Right forelimb (tissue), 1 donor: ENCODE data around the gene EFNA2.
"Not testable (repeated sequence)": the region's sequence is repeated elsewhere in the genome, so short reads cannot be mapped to it uniquely, and the experiment has no call there.

ENCODE experiments used
- DNase-seq: peaks from one replicate; pipeline ENCODE4 v3.0.0-alpha.2; 2018

Gene EFNA2

DNA sequence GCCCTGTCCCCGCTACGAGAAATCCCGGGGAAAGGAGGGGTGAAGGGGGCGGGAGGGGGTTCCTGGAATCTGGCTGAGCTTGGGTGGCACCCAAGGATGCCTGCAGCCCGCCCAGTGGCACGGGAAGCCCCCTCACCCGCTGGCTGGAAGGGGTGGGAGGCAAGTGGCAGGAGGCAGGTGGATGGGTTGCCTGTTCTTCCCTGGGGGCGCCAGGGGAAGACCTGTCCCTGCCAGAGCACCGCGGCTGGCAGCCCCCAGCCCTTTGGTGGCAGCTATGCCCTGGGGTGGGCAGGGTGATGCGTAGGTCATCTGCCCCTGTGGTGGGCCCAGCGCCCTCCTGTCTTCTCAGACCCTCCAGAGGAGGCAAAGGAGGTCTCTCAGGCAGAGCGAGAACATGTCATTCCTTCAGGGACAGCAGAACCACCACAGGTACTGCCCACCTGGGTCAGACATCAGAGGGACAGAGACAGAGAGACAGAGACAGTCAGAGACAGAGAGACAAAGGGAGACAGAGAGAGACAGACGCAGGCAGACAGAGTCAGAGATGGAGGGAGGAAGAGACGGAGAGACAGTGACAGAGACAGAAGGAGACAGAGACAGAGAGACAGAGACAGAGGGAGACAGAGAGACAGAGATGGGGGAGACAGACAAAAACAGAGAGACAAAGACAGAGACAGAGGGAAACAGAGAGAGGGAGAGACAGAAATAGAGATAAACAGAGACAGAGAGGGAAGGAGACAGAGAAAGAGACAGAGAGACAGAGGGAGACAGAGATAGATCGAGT lies 36.7 kb downstream of the EFNA2 start:
- no peak for DNase-seq

GRCh38 chr19:1324249-1324805 lies 38.7 kb downstream of the EFNA2 start:
- no peak for DNase-seq

- peak; percentile 84 for DNase-seq
Observed at GRCh38 chr19:1324806-1325567, 39.3 kb downstream of the EFNA2 start.

DNA sequence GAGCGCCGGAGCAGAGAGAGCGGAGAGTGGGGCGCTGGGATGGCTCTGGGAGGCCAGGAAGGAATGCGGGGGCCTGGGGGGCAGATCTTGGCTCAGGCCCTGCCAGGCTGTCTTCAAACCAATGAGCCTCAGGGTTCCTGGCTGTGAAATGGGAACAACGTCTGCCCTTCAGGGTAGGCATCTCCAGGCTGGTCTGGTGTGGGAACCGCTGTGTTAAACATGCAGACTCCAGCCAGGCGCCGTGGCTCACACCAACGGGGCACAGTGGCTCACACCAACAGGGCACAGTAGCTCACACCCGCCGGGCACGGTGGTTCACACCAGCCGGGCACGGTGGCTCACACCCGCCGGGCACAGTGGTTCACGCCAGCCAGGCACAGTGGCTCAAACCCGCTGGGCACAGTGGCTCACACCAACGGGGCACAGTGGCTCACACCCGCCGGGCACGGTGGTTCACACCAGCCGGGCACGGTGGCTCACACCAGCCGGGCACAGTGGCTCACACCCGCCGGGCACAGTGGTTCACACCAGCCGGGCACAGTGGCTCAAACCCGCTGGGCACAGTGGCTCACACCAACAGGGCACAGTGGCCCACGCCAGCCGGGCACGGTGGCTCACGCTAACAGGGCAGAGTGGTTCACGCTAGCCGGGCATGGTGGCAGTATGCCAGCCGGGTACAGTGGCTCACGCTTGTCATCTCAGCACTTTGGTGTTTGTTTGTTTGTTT lies 40.1 kb downstream of the EFNA2 start:
- no peak for DNase-seq

DNA sequence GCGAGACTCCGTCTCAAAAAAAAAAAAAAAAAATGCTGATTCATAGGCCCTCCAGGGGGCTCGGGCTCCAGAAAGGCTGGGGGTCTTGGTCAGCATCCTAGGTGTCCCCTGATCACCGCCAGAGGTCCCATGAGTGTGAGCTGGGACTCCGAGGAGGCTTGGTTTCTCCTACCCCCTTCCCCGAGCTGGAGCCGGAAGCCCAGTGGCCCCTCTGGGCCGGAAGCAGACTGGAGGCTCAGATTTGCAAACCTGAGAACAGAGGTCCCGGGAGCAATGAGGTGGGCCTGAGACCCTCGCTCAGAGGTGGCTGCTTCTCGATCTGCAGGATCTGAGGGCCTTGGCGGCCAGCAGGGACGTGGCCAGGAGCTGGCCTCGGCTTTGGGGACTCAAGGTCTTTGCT lies 41.5 kb downstream of the EFNA2 start:
- no peak for DNase-seq

GRCh38 chr19:1332208-1332607 lies 46.5 kb downstream of the EFNA2 start:
- DNase-seq, result not testable (repeated sequence)

GRCh38 chr19:1336079-1336684 lies 50.5 kb downstream of the EFNA2 start:
- no peak for DNase-seq

GRCh38 chr19:1340681-1341469 lies 55.2 kb downstream of the EFNA2 start:
- DNase-seq, result no peak

GRCh38 chr19:1343041-1343440 lies 57.4 kb downstream of the EFNA2 start:
- no peak for DNase-seq

DNA sequence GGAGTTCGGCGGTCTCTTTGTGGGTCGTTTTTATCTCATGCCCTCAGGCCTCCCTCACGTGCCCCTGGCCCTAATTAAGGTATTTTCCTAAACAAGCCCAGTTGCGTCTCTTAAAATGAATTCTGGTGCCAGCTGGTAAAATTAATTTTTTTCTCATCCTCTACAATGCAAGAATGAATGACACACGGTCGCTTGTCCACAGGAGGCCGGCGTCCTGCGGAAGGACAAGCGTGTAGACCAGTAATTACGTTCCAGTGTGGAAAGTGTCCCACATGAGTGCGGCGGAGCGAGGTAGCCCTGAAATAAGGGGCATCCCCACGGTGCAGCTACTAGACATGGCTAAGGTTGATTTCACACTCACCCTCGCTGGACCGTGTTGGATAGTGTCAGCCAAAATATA lies 63.5 kb downstream of the EFNA2 start:
- DNase-seq, result no peak

- no peak for DNase-seq
Observed at GRCh38 chr19:1350867-1351266, 65.2 kb downstream of the EFNA2 start.
